ENCODE data around the gene TNIK. TPM values are rescaled to one million over a fixed set of nuclear protein-coding genes. Genes with fewer than 3 reads are reported as not detected.
A peak's percentile ranks its signal among the peaks of the same experiment; 100 is the strongest.

Gene TNIK
- total and polyA plus RNA-seq, 2 of the 4 experiments (the other 2 are of a cell fraction): 3.4 to 6.3 TPM

- Histone ChIP-seq H3K27ac (ENCODE audit: insufficient read depth, low read length) (no peak within 1 kb of the TSS), H3K4me1 (ENCODE audit: control insufficient read depth, insufficient read depth, low read length) (peaks cover 10% of the 10 kb centered on the region), H4K91ac (ENCODE audit: insufficient read depth, low read depth, low read length) (peak within 1 kb of the TSS; percentile 2), H2AK5ac (ENCODE audit: low read depth, low read length) (no peak within 1 kb of the TSS; the same call in 1 of the 2 replicates), H3K9me3 (ENCODE audit: control insufficient read depth, insufficient read depth, low read length) (no peaks in the 10 kb centered on the region; the same call in 1 of the 2 replicates), H3K14ac (replicated peaks; ENCODE audit: low read depth, low read length) (0 out of 2 replicates have a peak within 1 kb of the TSS, but pooled peaks have one; percentile 13), H4K5ac (ENCODE audit: low read depth, low read length) (peak within 1 kb of the TSS; percentile 16; the same call in 1 of the 2 replicates), H3K36me3 (ENCODE audit: control insufficient read depth, insufficient read depth, low read length) (no peaks in the 10 kb centered on the region), H3K9me1 (ENCODE audit: insufficient read depth, low read length) (peaks cover 7% of the 10 kb centered on the region), H3K18ac (ENCODE audit: low read depth, low read length) (peak within 1 kb of the TSS; percentile 52; the same call in 1 of the 2 replicates), H3K4me3 (ENCODE audit: insufficient read depth, low read depth, low read length) (no peak within 1 kb of the TSS), H2BK120ac (ENCODE audit: low read depth, low read length) (peak within 1 kb of the TSS; percentile 43), H3K23ac (ENCODE audit: low read depth, low read length) (peak within 1 kb of the TSS; percentile 4; the same call in 1 of the 2 replicates), H3K27me3 (ENCODE audit: control insufficient read depth, insufficient read depth, low read length) (no peaks in the 10 kb centered on the region), H2AFZ (replicated peaks; ENCODE audit: low read length, poor library complexity) (no peak within 1 kb of the TSS), H3K4me2 (ENCODE audit: low read depth, low read length) (no peak within 1 kb of the TSS), H2AK9ac (replicated peaks; ENCODE audit: low read depth, low read length, poor library complexity) (no peak within 1 kb of the TSS), H3K79me1 (ENCODE audit: low read depth in 1 of 2, low read length in 2 of 2) (no peaks in the 10 kb centered on the region), H2BK5ac (ENCODE audit: low read depth, low read length, poor library complexity, severe bottlenecking) (peak within 1 kb of the TSS; percentile 13), H2BK20ac (ENCODE audit: low read depth, low read length) (peak within 1 kb of the TSS; percentile 98; the same call in 1 of the 2 replicates), H3K9ac (ENCODE audit: low read depth, low read length) (no peak within 1 kb of the TSS), H2BK15ac (ENCODE audit: low read depth, low read length) (peak within 1 kb of the TSS; percentile 53; the same call in 2 of the 3 replicates), H4K8ac (ENCODE audit: low read depth in 2 of 2, low read length in 2 of 2) (peak within 1 kb of the TSS; percentile 89 to 92; a peak in 2 of 4 replicates), H3K56ac (ENCODE audit: extremely low read depth, insufficient read depth, low read length) (no peak within 1 kb of the TSS), H3K4ac (ENCODE audit: low read depth, low read length) (peak within 1 kb of the TSS; percentile 64; the same call in 1 of the 2 replicates), H4K20me1 (ENCODE audit: insufficient read depth, low read length) (no peaks in the 10 kb centered on the region)
- ChIA-PET CTCF (interaction anchor here (1.2 kb wide), 1 partner anchor 31 kb away, joined by 3 read pairs; no protein-coding TSS in a partner anchor), POLR2A (ENCODE audit: unreplicated experiment) (no interaction called here)
- in situ Hi-C loops (cut with MboI; ENCODE audit: low sequenced_read_pairs) (no loop called here), dilution Hi-C loops (cut with HindIII; ENCODE audit: low sequenced_read_pairs, unreplicated experiment) (no loop called here), intact Hi-C loops (cut with micrococcal nuclease) (no loop called here)
- DNase-seq: no peak
- BruUV-seq (replicated peaks): no TSS peak
- no peak for ATAC-seq (ENCODE audit: low read depth)
- TF ChIP-seq ELK1 (IDR thresholded peaks at IDR 0.05; ENCODE audit: borderline replicate concordance, low read depth, low read length) (no peak), RCOR1 (IDR thresholded peaks at IDR 0.05; ENCODE audit: insufficient replicate concordance, low read length) (no peak), CEBPB (IDR thresholded peaks at IDR 0.05; ENCODE audit: low read depth, low read length) (no peak), MXI1 (IDR thresholded peaks at IDR 0.05; ENCODE audit: borderline replicate concordance, low read depth, low read length) (no peak), BHLHE40 (IDR thresholded peaks at IDR 0.05; ENCODE audit: low read depth, low read length) (no peak), POLR2A (IDR thresholded peaks at IDR 0.05; ENCODE audit: low read depth, low read length) (no peak), FOS (IDR thresholded peaks at IDR 0.05; ENCODE audit: low read depth, low read length) (no peak), NFE2L2 (IDR thresholded peaks at IDR 0.05; ENCODE audit: low read depth, low read length) (no peak), RAD21 (IDR thresholded peaks at IDR 0.05; ENCODE audit: low read length) (no peak), MAZ (IDR thresholded peaks at IDR 0.05; ENCODE audit: borderline replicate concordance, low read depth, low read length) (no peak), CHD1 (IDR thresholded peaks at IDR 0.05; ENCODE audit: low read depth, low read length) (no peak), RFX5 (IDR thresholded peaks at IDR 0.05; ENCODE audit: low read depth, low read length) (no peak), MAFK (IDR thresholded peaks at IDR 0.05; ENCODE audit: low read depth, low read length) (no peak)
- 100% methylated on average over 2 of the region's 4 CpGs; no CpG with 5 or more reads in 1 of the 2 experiments for WGBS, 2 experiments (ENCODE audit: extremely low coverage in 2 of 2, insufficient read length in 1 of 2)
These were observed 433.5 kb downstream of the TNIK start, which contains the start of gene SLC2A2 for GRCh38 chr3:171026597-171027293. TSS of gene SLC2A2 (minus strand) at chr3:171026720. CDS start at chr3:171026670, 50 bp downstream.

All from IMR-90 (cell line).